ENCODE results near the gene PAPPA. TPM values are rescaled to one million over a fixed set of nuclear protein-coding genes. Genes with fewer than 3 reads are reported as not detected.

PAPPA gene
- total and polyA plus RNA-seq, 11 donors, result 0.23 to 8.5 (median 2.1) TPM

GRCh38 chr9:116411506-116411905 lies 257.9 kb downstream of the PAPPA start:
- ATAC-seq (no peak), DNase-seq (no peak)
- Histone ChIP-seq H3K36me3 (no peaks in the 10 kb centered on the region), H3K27me3 (no peaks in the 10 kb centered on the region), H3K9me3 (no peaks in the 10 kb centered on the region), H3K27ac (no peak overlapping the region), H3K4me1 (no peaks in the 10 kb centered on the region), H3K4me3 (no peak overlapping the region)
- intact Hi-C loops (cut with DNase I), result no loop called here
- 80 to 91% (median 86%) methylated on average over 1 of the region's 1 CpG for WGBS, 4 donors
- TF ChIP-seq CTCF (IDR thresholded peaks at IDR 0.05) (no peak), POLR2A (IDR thresholded peaks at IDR 0.05) (no peak)

- no peak for ATAC-seq
- Histone ChIP-seq H3K9me3 (no peaks in the 10 kb centered on the region), H3K4me1 (no peaks in the 10 kb centered on the region), H3K27me3 (no peaks in the 10 kb centered on the region), H3K36me3 (no peaks in the 10 kb centered on the region), H3K4me3 (no peak overlapping the region), H3K27ac (no peak overlapping the region)
- intact Hi-C loops (cut with DNase I), result no loop called here
- WGBS, 4 donors, result 58 to 81% (median 67%) methylated on average over 2 of the region's 2 CpGs
- TF ChIP-seq POLR2A (IDR thresholded peaks at IDR 0.05), result no peak
- no peak for TF ChIP-seq CTCF (IDR thresholded peaks at IDR 0.05)
- no peak for DNase-seq
These were observed 260.8 kb downstream of the PAPPA start for GRCh38 chr9:116414374-116414773.

- no peak for DNase-seq
- Histone ChIP-seq H3K4me1 (no peaks in the 10 kb centered on the region), H3K9me3 (no peaks in the 10 kb centered on the region), H3K27me3 (no peaks in the 10 kb centered on the region), H3K27ac (no peak overlapping the region), H3K36me3 (no peaks in the 10 kb centered on the region), H3K4me3 (no peak overlapping the region)
- TF ChIP-seq CTCF (IDR thresholded peaks at IDR 0.05) (no peak), POLR2A (IDR thresholded peaks at IDR 0.05) (no peak)
- no peak for ATAC-seq
- WGBS, 4 donors, result 95 to 100% (median 97%) methylated on average over 1 of the region's 1 CpG
- intact Hi-C loops (cut with DNase I), result no loop called here
These were observed 262.8 kb downstream of the PAPPA start for GRCh38 chr9:116416421-116416820.

GRCh38 chr9:116417464-116417863 lies 263.9 kb downstream of the PAPPA start:
- intact Hi-C loops (cut with DNase I), result no loop called here
- DNase-seq (no peak), ATAC-seq (no peak)
- Histone ChIP-seq H3K4me1 (no peaks in the 10 kb centered on the region), H3K27ac (no peak overlapping the region), H3K27me3 (no peaks in the 10 kb centered on the region), H3K9me3 (no peaks in the 10 kb centered on the region), H3K36me3 (no peaks in the 10 kb centered on the region), H3K4me3 (no peak overlapping the region)
- TF ChIP-seq CTCF (IDR thresholded peaks at IDR 0.05), result no peak
- TF ChIP-seq POLR2A (IDR thresholded peaks at IDR 0.05), result no peak
- 83 to 90% (median 86%) methylated on average over 2 of the region's 2 CpGs for WGBS, 4 donors
